Measurements from ENCODE around the gene SUN2.

The SUN2 gene

GRCh38 chr22:38736257-38736570 lies 19.6 kb downstream of the SUN2 start:
- TF ChIP-seq CTCF (IDR thresholded peaks at IDR 0.05; ENCODE audit: low read depth, low read length) = no peak
- TF ChIP-seq EZH2phosphoT487 (IDR thresholded peaks at IDR 0.05; ENCODE audit: low read depth) = no peak
- Histone ChIP-seq H3K27me3 (ENCODE audit: low read depth, low read length) (no peaks in the 10 kb centered on the region), H3K27ac (ENCODE audit: low read length) (no peak overlapping the region), H3K9ac (ENCODE audit: low read length) (no peak overlapping the region), H3K9me3 (ENCODE audit: insufficient read depth, low read length) (no peaks in the 10 kb centered on the region), H3K4me1 (ENCODE audit: low read length) (no peaks in the 10 kb centered on the region), H3K36me3 (replicated peaks; ENCODE audit: low read depth, low read length) (peaks cover 88% of the 10 kb centered on the region), H2AFZ (ENCODE audit: low read depth, low read length) (no peak overlapping the region), H4K20me1 (ENCODE audit: insufficient read depth, low read length) (peaks cover 10% of the 10 kb centered on the region; the same call in 1 of the 2 replicates), H3K79me2 (ENCODE audit: low read length) (no peaks in the 10 kb centered on the region), H3K4me2 (ENCODE audit: low read length) (no peak overlapping the region), H3K4me3 (ENCODE audit: low read length) (no peak overlapping the region)

GRCh38 chr22:38735465-38736256 lies 20.1 kb downstream of the SUN2 start:
- Histone ChIP-seq H2AFZ (ENCODE audit: low read depth, low read length) (no peak overlapping the region), H3K4me2 (ENCODE audit: low read length) (no peak overlapping the region), H3K27me3 (ENCODE audit: low read depth, low read length) (no peaks in the 10 kb centered on the region), H3K4me3 (ENCODE audit: low read length) (no peak overlapping the region), H3K9me3 (ENCODE audit: insufficient read depth, low read length) (no peaks in the 10 kb centered on the region), H3K27ac (ENCODE audit: low read length) (no peak overlapping the region), H3K9ac (ENCODE audit: low read length) (no peak overlapping the region), H3K36me3 (replicated peaks; ENCODE audit: low read depth, low read length) (peaks cover 85% of the 10 kb centered on the region), H3K79me2 (ENCODE audit: low read length) (no peaks in the 10 kb centered on the region), H3K4me1 (ENCODE audit: low read length) (no peaks in the 10 kb centered on the region), H4K20me1 (ENCODE audit: insufficient read depth, low read length) (peaks cover 10% of the 10 kb centered on the region; the same call in 1 of the 2 replicates)
- TF ChIP-seq EZH2phosphoT487 (IDR thresholded peaks at IDR 0.05; ENCODE audit: low read depth) = no peak
- no peak for TF ChIP-seq CTCF (IDR thresholded peaks at IDR 0.05; ENCODE audit: low read depth, low read length)

DNA sequence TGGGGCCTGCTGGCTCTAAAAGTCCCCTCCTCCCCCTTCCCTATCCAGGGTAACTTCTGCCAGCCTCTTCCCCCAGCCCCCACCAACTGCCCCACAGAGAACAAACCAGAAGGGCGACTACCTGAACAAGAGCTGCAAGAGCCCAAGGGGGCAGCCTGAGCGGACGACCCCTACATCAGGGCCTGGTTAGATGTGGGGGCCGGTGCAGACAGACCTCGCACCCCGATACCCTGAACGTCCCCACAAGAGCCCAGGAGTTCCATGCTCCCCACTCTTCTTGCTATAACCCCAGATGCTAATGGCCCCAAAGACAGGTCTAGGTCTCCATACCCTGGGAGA lies 20.7 kb downstream of the SUN2 start:
- H4K20me1 ChIP-seq (ENCODE audit: insufficient read depth, low read length) = peaks cover 10% of the 10 kb centered on the region; the same call in 1 of the 2 replicates
- no peak for TF ChIP-seq CTCF (IDR thresholded peaks at IDR 0.05; ENCODE audit: low read depth, low read length)
- no peak for TF ChIP-seq EZH2phosphoT487 (IDR thresholded peaks at IDR 0.05; ENCODE audit: low read depth)
- H3K9me3 ChIP-seq (ENCODE audit: insufficient read depth, low read length) = no peaks in the 10 kb centered on the region
- H3K4me1 ChIP-seq (ENCODE audit: low read length) = no peaks in the 10 kb centered on the region
- no peaks in the 10 kb centered on the region for H3K79me2 ChIP-seq (ENCODE audit: low read length)
- H3K4me2 ChIP-seq (ENCODE audit: low read length) = no peak overlapping the region
- no peak overlapping the region for H2AFZ ChIP-seq (ENCODE audit: low read depth, low read length)
- no peaks in the 10 kb centered on the region for H3K27me3 ChIP-seq (ENCODE audit: low read depth, low read length)
- peaks cover 85% of the 10 kb centered on the region for H3K36me3 ChIP-seq (replicated peaks; ENCODE audit: low read depth, low read length)
- no peak overlapping the region for H3K9ac ChIP-seq (ENCODE audit: low read length)
- no peak overlapping the region for H3K4me3 ChIP-seq (ENCODE audit: low read length)
- no peak overlapping the region for H3K27ac ChIP-seq (ENCODE audit: low read length)

DNA sequence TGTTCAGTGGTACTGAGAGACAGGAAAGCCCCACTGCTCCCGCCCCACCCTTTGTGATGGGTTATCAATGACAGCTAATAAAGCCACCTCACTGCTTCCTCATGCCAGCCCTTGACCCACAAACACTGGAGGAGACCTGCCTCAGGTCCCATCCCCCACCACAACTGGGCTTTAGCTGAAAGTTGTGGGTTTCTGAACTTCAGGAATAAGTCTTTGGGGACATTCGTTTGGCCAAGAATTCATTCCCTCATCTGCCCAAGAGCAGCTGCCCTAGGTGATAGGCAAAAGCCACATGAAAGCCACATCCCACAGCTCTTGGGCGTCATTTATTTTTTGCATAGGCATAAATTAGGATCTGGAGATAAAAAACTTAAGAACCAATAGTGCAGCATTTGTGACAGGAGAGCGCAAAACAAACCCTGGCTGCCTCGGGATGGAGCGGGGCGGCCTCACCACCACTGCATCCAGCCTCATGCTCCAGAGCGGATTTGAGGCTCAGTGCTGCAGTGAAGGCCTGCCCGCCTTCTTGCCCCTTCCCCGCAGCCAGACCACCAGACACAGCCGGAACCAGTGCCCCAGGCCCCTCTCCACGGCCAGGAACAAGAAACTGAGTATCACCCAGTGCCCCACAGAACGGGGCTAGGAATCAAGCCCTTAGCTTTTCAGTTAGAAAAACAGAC lies 21.2 kb downstream of the SUN2 start:
- TF ChIP-seq CTCF (IDR thresholded peaks at IDR 0.05; ENCODE audit: low read depth, low read length) (no peak), EZH2phosphoT487 (IDR thresholded peaks at IDR 0.05; ENCODE audit: low read depth) (no peak)
- no peak overlapping the region for H2AFZ ChIP-seq (ENCODE audit: low read depth, low read length)
- H3K36me3 ChIP-seq (replicated peaks; ENCODE audit: low read depth, low read length) = peaks cover 85% of the 10 kb centered on the region
- no peak overlapping the region for H3K4me2 ChIP-seq (ENCODE audit: low read length)
- no peak overlapping the region for H3K4me3 ChIP-seq (ENCODE audit: low read length)
- no peak overlapping the region for H3K27ac ChIP-seq (ENCODE audit: low read length)
- H3K9me3 ChIP-seq (ENCODE audit: insufficient read depth, low read length) = no peaks in the 10 kb centered on the region
- H3K79me2 ChIP-seq (ENCODE audit: low read length) = no peaks in the 10 kb centered on the region
- H3K27me3 ChIP-seq (ENCODE audit: low read depth, low read length) = no peaks in the 10 kb centered on the region
- no peak overlapping the region for H3K9ac ChIP-seq (ENCODE audit: low read length)
- peaks cover 10% of the 10 kb centered on the region; the same call in 1 of the 2 replicates for H4K20me1 ChIP-seq (ENCODE audit: insufficient read depth, low read length)
- H3K4me1 ChIP-seq (ENCODE audit: low read length) = no peaks in the 10 kb centered on the region
